ENCODE data around the gene ING3. TPM values are rescaled to one million over a fixed set of nuclear protein-coding genes. Genes with fewer than 3 reads are reported as not detected.

The ING3 gene
- total RNA-seq, 1 donor from 2014 or later: 13.4 TPM

DNA sequence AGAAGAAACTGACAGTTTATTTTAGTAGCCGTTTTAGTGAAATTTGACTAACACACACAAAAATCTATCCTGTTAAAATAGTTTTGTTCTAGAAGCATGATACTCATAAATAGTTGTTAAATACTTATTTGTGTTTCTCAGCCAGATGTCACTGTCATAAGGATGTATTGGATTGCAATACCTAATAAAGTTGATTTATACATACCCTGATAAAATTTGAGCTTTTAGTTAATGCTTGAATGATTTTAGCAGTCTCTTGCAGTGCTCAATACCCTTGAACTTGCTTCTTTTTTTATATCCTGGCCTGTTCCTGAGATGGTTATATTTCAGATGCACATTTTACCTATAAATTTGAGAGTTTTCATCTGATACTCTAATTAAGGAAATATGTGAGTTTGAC is 10.1 kb downstream of the ING3 start:
- TF ChIP-seq CTCF (IDR thresholded peaks at IDR 0.05; ENCODE audit: borderline replicate concordance): no peak
- intact Hi-C loops (cut with micrococcal nuclease): no loop called here
- no peaks in the 10 kb centered on the region for H3K9me3 ChIP-seq (replicated peaks)
- no peak overlapping the region for H3K4me3 ChIP-seq
- no peak overlapping the region for H3K27ac ChIP-seq (replicated peaks)
- H3K27me3 ChIP-seq (ENCODE audit: low read depth): no peaks in the 10 kb centered on the region
- peaks cover 49% of the 10 kb centered on the region for H3K36me3 ChIP-seq
- no peak for DNase-seq
- H3K4me1 ChIP-seq: peaks cover 25% of the 10 kb centered on the region

GRCh38 chr7:120961638-120962173 is 11.1 kb downstream of the ING3 start:
- no peaks in the 10 kb centered on the region for H3K27me3 ChIP-seq (ENCODE audit: low read depth)
- no peaks in the 10 kb centered on the region for H3K9me3 ChIP-seq (replicated peaks)
- no peak for TF ChIP-seq CTCF (IDR thresholded peaks at IDR 0.05; ENCODE audit: borderline replicate concordance)
- intact Hi-C loops (cut with micrococcal nuclease): no loop called here
- DNase-seq: no peak
- no peak overlapping the region for H3K4me3 ChIP-seq
- no peak overlapping the region for H3K27ac ChIP-seq (replicated peaks)
- H3K36me3 ChIP-seq: peaks cover 49% of the 10 kb centered on the region
- H3K4me1 ChIP-seq: peaks cover 25% of the 10 kb centered on the region

GRCh38 chr7:120964088-120964487 is 13.5 kb downstream of the ING3 start:
- Histone ChIP-seq H3K4me3 (no peak overlapping the region), H3K4me1 (peaks cover 25% of the 10 kb centered on the region), H3K9me3 (replicated peaks) (no peaks in the 10 kb centered on the region), H3K36me3 (peaks cover 49% of the 10 kb centered on the region), H3K27me3 (ENCODE audit: low read depth) (no peaks in the 10 kb centered on the region), H3K27ac (replicated peaks) (no peak overlapping the region)
- DNase-seq: no peak
- intact Hi-C loops (cut with micrococcal nuclease): no loop called here
- TF ChIP-seq CTCF (IDR thresholded peaks at IDR 0.05; ENCODE audit: borderline replicate concordance): no peak

DNA sequence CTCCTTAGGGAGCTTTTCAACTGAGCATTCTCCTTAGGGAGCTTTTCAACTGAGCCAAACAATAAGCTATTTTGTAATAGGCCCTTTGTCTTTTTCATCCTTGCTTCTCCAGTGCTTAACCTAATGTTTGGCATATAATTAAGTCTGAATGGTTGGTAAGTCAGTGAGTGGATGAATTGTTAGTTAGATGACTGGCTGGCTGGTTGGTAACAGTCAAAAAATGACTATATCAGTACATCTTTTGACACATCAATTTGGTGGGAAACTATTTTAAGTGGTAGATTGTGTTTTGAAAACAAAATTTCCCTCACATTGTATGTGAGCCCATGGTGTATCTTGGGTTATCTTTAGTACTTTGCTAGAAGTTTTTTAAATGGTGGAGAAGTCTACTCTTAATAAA is 16.4 kb downstream of the ING3 start:
- no peak for DNase-seq
- no peak overlapping the region for H3K27ac ChIP-seq (replicated peaks)
- no peak overlapping the region for H3K4me3 ChIP-seq
- peaks cover 7% of the 10 kb centered on the region for H3K4me1 ChIP-seq
- no peak for TF ChIP-seq CTCF (IDR thresholded peaks at IDR 0.05; ENCODE audit: borderline replicate concordance)
- H3K9me3 ChIP-seq (replicated peaks): no peaks in the 10 kb centered on the region
- intact Hi-C loops (cut with micrococcal nuclease): no loop called here
- H3K27me3 ChIP-seq (ENCODE audit: low read depth): no peaks in the 10 kb centered on the region
- H3K36me3 ChIP-seq: peaks cover 74% of the 10 kb centered on the region

DNA sequence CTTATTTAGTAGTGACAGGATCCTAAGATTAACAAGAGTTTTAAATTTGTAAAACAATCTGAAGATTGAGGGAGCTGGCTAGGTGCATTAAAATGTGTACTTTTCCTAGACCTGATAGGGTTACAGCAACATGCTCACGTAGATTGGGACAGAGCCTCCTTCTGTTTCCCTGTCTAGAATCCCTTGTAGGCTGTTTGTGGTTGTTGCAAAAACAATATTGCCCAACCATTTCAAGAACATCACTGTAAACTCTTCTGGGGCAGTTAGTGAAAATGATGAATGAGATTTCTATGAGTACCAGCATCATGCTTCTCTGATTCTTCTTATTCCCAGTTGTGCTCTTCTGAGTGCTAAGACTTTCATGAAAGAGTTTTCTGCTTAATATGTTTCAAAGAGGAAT is 23.3 kb downstream of the ING3 start:
- no peak for TF ChIP-seq CTCF (IDR thresholded peaks at IDR 0.05; ENCODE audit: borderline replicate concordance)
- Histone ChIP-seq H3K27ac (replicated peaks) (no peak overlapping the region), H3K36me3 (peaks cover 75% of the 10 kb centered on the region), H3K9me3 (replicated peaks) (no peaks in the 10 kb centered on the region), H3K4me3 (no peak overlapping the region), H3K27me3 (ENCODE audit: low read depth) (no peaks in the 10 kb centered on the region), H3K4me1 (no peaks in the 10 kb centered on the region)
- intact Hi-C loops (cut with micrococcal nuclease): loop anchor here (5.0 kb wide), 1 partner anchor 288 kb away; no protein-coding TSS in a partner anchor
- no peak for DNase-seq
